GM12892 (cell line): ENCODE measurements around the gene STAC.

ENCODE experiments used
- POLR2A ChIP-seq: IDR thresholded peaks from 2 replicates; pipeline ENCODE4 v1.6.1; 2011; ENCODE audit warnings: low read depth, low read length, control low read depth
- POLR2AphosphoS5 ChIP-seq: IDR thresholded peaks from 2 replicates; pipeline ENCODE4 v1.6.1; 2011; ENCODE audit warnings: low read depth, low read length, control low read depth
- TAF1 ChIP-seq: IDR thresholded peaks from 2 replicates; pipeline ENCODE4 v1.6.1; 2011; ENCODE audit warnings: low read depth, mild to moderate bottlenecking, control low read depth, low read length, borderline replicate concordance

- TF ChIP-seq POLR2A (no peak), POLR2AphosphoS5 (no peak), TAF1 (no peak)
Measured at GRCh38 chr3:36433511-36433910, 53.2 kb downstream of the STAC start.
